ENCODE measurements around the gene NEDD4.
A peak's percentile ranks its signal among the peaks of the same experiment; 100 is the strongest.

The NEDD4 gene

DNA sequence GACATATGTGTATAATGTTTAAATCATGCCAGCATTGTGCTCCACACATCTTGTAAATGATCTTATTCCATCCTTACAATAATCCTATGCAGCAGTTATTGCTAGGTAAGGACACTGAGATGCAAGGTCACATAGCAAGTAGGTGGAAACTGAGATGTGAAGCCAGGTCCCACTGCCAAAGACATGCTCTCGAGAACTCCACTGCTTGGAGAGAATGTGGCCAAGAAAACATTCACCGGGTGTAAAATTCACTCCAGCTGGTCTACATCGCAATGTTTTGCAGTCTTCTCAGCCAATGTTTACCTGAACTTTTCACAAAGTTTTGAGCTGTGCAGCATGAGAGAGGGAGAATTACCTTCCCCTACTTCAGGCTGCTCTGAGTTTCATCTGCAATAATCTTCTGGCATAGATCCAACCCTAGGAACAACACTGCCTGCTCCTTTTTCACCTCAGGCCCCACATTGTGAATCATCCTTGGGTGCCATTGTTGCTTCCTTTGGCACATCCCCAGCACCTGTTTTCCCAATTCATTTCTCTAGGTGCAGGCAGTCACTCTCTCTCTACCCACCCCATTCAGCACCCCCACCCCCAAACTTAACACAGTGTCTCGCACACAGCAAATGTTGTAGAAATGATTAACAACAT, 197.0 kb downstream of the NEDD4 start:
- Histone ChIP-seq H4K8ac (ENCODE audit: low read depth, low read length) (no peak overlapping the region), H2AK5ac (ENCODE audit: low read length) (no peak overlapping the region), H3K27me3 (ENCODE audit: insufficient read depth, low read length) (no peaks in the 10 kb centered on the region), H3K23ac (ENCODE audit: low read length) (no peak overlapping the region), H3K4me2 (ENCODE audit: low read length) (no peak overlapping the region), H3K36me3 (ENCODE audit: control insufficient read depth in 1 of 2, insufficient read depth in 2 of 2, low read length in 2 of 2) (no peaks in the 10 kb centered on the region), H2AFZ (ENCODE audit: insufficient read depth, low read length, poor library complexity) (no peak overlapping the region), H3K79me1 (ENCODE audit: low read length) (peaks cover 18% of the 10 kb centered on the region), H3K14ac (ENCODE audit: low read length) (no peak overlapping the region), H3K9ac (ENCODE audit: low read length) (no peak overlapping the region), H4K12ac (ENCODE audit: low read depth, low read length) (no peak overlapping the region), H3K4ac (ENCODE audit: low read depth, low read length) (no peak overlapping the region), H3K9me3 (ENCODE audit: insufficient read depth, low read depth, low read length) (peaks cover 6% of the 10 kb centered on the region), H3K79me2 (ENCODE audit: control insufficient read depth, insufficient read depth, low read length, poor library complexity) (no peaks in the 10 kb centered on the region), H3K4me1 (ENCODE audit: control insufficient read depth in 1 of 2, insufficient read depth in 2 of 2, low read length in 2 of 2) (peaks cover 13 to 14% of the 10 kb centered on the region in 2 experiments), H2BK5ac (ENCODE audit: low read depth, low read length, poor library complexity) (no peak overlapping the region), H2BK120ac (ENCODE audit: insufficient read depth, low read length, poor library complexity) (no peak overlapping the region), H4K91ac (ENCODE audit: low read depth, low read length) (no peak overlapping the region), H3K18ac (ENCODE audit: low read length) (no peak overlapping the region), H3K4me3 (ENCODE audit: low read depth, low read length) (no peak overlapping the region), H2BK12ac (ENCODE audit: low read length) (no peak overlapping the region), H3K27ac (ENCODE audit: low read depth, low read length) (no peak overlapping the region)
- DNase-seq = no peak
- no CpG with 5 or more reads among the region's 4 CpGs for WGBS (ENCODE audit: extremely low coverage, insufficient coverage, insufficient read length)

DNA sequence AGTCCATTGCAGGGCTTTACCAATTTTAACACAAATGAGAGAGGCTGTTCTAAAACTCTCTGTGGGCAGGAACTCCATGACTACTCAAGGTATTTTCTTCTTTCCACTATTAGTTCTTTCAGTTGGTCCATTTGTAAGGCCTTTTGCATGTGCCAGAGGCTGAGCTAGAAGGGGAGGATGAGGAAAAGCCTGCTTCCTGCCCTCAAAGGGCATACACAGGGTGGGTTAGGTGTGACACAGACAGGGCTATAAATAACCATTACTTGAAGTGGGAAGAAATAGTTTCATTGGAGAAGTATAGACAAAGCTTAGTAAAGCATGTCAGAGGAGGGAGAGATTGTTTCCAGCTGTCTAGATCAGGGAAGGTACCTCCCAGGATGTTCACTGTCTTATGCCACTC, 198.4 kb downstream of the NEDD4 start:
- no peak overlapping the region for H3K18ac ChIP-seq (ENCODE audit: low read length)
- no peaks in the 10 kb centered on the region for H3K36me3 ChIP-seq (ENCODE audit: control insufficient read depth in 1 of 2, insufficient read depth in 2 of 2, low read length in 2 of 2)
- no peak overlapping the region for H3K23ac ChIP-seq (ENCODE audit: low read length)
- H2AFZ ChIP-seq (ENCODE audit: insufficient read depth, low read length, poor library complexity) = no peak overlapping the region
- no peak overlapping the region for H4K8ac ChIP-seq (ENCODE audit: low read depth, low read length)
- no peak overlapping the region for H3K14ac ChIP-seq (ENCODE audit: low read length)
- H2BK120ac ChIP-seq (ENCODE audit: insufficient read depth, low read length, poor library complexity) = no peak overlapping the region
- no peak overlapping the region for H2BK12ac ChIP-seq (ENCODE audit: low read length)
- no peak overlapping the region for H2BK5ac ChIP-seq (ENCODE audit: low read depth, low read length, poor library complexity)
- no peak overlapping the region for H3K4me2 ChIP-seq (ENCODE audit: low read length)
- peaks cover 6% of the 10 kb centered on the region for H3K9me3 ChIP-seq (ENCODE audit: insufficient read depth, low read depth, low read length)
- no peaks in the 10 kb centered on the region for H3K79me2 ChIP-seq (ENCODE audit: control insufficient read depth, insufficient read depth, low read length, poor library complexity)
- H3K9ac ChIP-seq (ENCODE audit: low read length) = no peak overlapping the region
- no peak overlapping the region for H4K12ac ChIP-seq (ENCODE audit: low read depth, low read length)
- H3K27ac ChIP-seq (ENCODE audit: low read depth, low read length) = no peak overlapping the region
- no peak overlapping the region for H2AK5ac ChIP-seq (ENCODE audit: low read length)
- H4K91ac ChIP-seq (ENCODE audit: low read depth, low read length) = no peak overlapping the region
- H3K4me3 ChIP-seq (ENCODE audit: low read depth, low read length) = no peak overlapping the region
- no peak overlapping the region for H3K4ac ChIP-seq (ENCODE audit: low read depth, low read length)
- H3K79me1 ChIP-seq (ENCODE audit: low read length) = peaks cover 21% of the 10 kb centered on the region
- H3K27me3 ChIP-seq (ENCODE audit: insufficient read depth, low read length) = no peaks in the 10 kb centered on the region
- DNase-seq = no peak
- H3K4me1 ChIP-seq (ENCODE audit: control insufficient read depth in 1 of 2, insufficient read depth in 2 of 2, low read length in 2 of 2) = peaks cover 13 to 14% of the 10 kb centered on the region in 2 experiments

GRCh38 chr15:55791551-55792400, 201.6 kb downstream of the NEDD4 start:
- Histone ChIP-seq H3K27me3 (ENCODE audit: insufficient read depth, low read length) (no peaks in the 10 kb centered on the region), H4K12ac (ENCODE audit: low read depth, low read length) (no peak overlapping the region), H3K23ac (ENCODE audit: low read length) (no peak overlapping the region), H3K79me1 (ENCODE audit: low read length) (peaks cover 30% of the 10 kb centered on the region), H2AFZ (ENCODE audit: insufficient read depth, low read length, poor library complexity) (no peak overlapping the region), H3K27ac (ENCODE audit: low read depth, low read length) (peak overlapping the region; percentile 86), H3K36me3 (ENCODE audit: control insufficient read depth in 1 of 2, insufficient read depth in 2 of 2, low read length in 2 of 2) (no peaks in the 10 kb centered on the region), H4K91ac (ENCODE audit: low read depth, low read length) (peak overlapping the region; percentile 97), H3K18ac (ENCODE audit: low read length) (peak overlapping the region; percentile 72), H3K9me3 (ENCODE audit: insufficient read depth, low read depth, low read length) (peaks cover 6% of the 10 kb centered on the region), H3K4me3 (ENCODE audit: low read depth, low read length) (no peak overlapping the region), H2BK120ac (ENCODE audit: insufficient read depth, low read length, poor library complexity) (peak overlapping the region; percentile 95), H3K9ac (ENCODE audit: low read length) (no peak overlapping the region), H2AK5ac (ENCODE audit: low read length) (peak overlapping the region; percentile 95), H4K8ac (ENCODE audit: low read depth, low read length) (peak overlapping the region; percentile 66), H2BK5ac (ENCODE audit: low read depth, low read length, poor library complexity) (peak overlapping the region; percentile 96), H3K4me2 (ENCODE audit: low read length) (no peak overlapping the region), H3K4ac (ENCODE audit: low read depth, low read length) (peak overlapping the region; percentile 77), H2BK12ac (ENCODE audit: low read length) (peak overlapping the region; percentile 98), H3K4me1 (ENCODE audit: control insufficient read depth in 1 of 2, insufficient read depth in 2 of 2, low read length in 2 of 2) (peaks cover 14% of the 10 kb centered on the region in 2 experiments), H3K79me2 (ENCODE audit: control insufficient read depth, insufficient read depth, low read length, poor library complexity) (no peaks in the 10 kb centered on the region), H3K14ac (ENCODE audit: low read length) (peak overlapping the region; percentile 78)
- no CpG with 5 or more reads among the region's 3 CpGs for WGBS (ENCODE audit: extremely low coverage, insufficient coverage, insufficient read length)
- DNase-seq = peak; percentile 8 to 31

DNA sequence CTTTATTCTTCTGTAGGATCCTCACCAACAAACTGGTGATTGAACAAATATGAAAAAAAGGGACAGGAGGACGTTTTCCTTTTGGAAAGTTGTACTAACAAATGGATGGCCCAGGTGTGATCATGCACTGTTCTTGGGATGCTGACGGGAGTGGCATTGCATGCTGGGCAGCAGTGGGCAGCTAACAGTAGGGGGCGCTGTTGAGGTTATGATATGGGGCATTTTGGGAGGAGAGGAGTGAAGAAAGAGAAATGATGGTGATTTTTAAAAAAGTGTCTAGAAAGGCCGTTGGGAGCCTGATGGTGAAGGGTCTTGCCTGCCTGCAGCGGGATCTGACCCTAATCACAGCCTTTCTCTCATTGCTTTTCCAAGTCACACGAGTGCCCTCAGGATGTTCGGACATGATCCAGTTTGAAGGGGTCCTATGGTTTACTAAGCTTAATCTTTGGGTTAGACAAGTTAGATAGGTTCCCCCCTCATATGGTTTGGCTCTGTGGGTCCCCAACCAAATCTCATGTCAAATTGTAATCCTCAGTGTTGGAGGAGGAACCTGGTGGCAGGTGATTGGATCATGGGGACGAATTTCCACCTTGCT, 204.2 kb downstream of the NEDD4 start:
- WGBS (ENCODE audit: extremely low coverage, insufficient coverage, insufficient read length) = 100% methylated on average over 2 of the region's 8 CpGs
- peaks cover 3% of the 10 kb centered on the region for H3K9me3 ChIP-seq (ENCODE audit: insufficient read depth, low read depth, low read length)

More for the DNA sequence above, 204.2 kb downstream of the NEDD4 start:
- Histone ChIP-seq H3K79me1 (ENCODE audit: low read length) (peaks cover 48% of the 10 kb centered on the region), H3K4me3 (ENCODE audit: low read depth, low read length) (no peak overlapping the region), H3K18ac (ENCODE audit: low read length) (peak overlapping the region; percentile 55), H2BK12ac (ENCODE audit: low read length) (peak overlapping the region; percentile 24), H4K12ac (ENCODE audit: low read depth, low read length) (no peak overlapping the region), H3K4ac (ENCODE audit: low read depth, low read length) (no peak overlapping the region), H3K4me2 (ENCODE audit: low read length) (no peak overlapping the region), H2AK5ac (ENCODE audit: low read length) (peak overlapping the region; percentile 21), H3K27me3 (ENCODE audit: insufficient read depth, low read length) (no peaks in the 10 kb centered on the region), H4K8ac (ENCODE audit: low read depth, low read length) (no peak overlapping the region), H2BK120ac (ENCODE audit: insufficient read depth, low read length, poor library complexity) (peak overlapping the region; percentile 8), H3K79me2 (ENCODE audit: control insufficient read depth, insufficient read depth, low read length, poor library complexity) (peaks cover 2% of the 10 kb centered on the region), H3K23ac (ENCODE audit: low read length) (no peak overlapping the region), H3K9ac (ENCODE audit: low read length) (no peak overlapping the region), H2BK5ac (ENCODE audit: low read depth, low read length, poor library complexity) (no peak overlapping the region), H3K36me3 (ENCODE audit: control insufficient read depth in 1 of 2, insufficient read depth in 2 of 2, low read length in 2 of 2) (no peaks in the 10 kb centered on the region), H4K91ac (ENCODE audit: low read depth, low read length) (peak overlapping the region; percentile 23), H2AFZ (ENCODE audit: insufficient read depth, low read length, poor library complexity) (no peak overlapping the region), H3K14ac (ENCODE audit: low read length) (no peak overlapping the region), H3K4me1 (ENCODE audit: control insufficient read depth in 1 of 2, insufficient read depth in 2 of 2, low read length in 2 of 2) (peaks cover 21 to 29% of the 10 kb centered on the region in 2 experiments), H3K27ac (ENCODE audit: low read depth, low read length) (no peak overlapping the region)
- DNase-seq = peak; percentile 12 to 47
